GM12878 (cell line): ENCODE results near the gene ALAS1. TPM values are rescaled to one million over a fixed set of nuclear protein-coding genes. Genes with fewer than 3 reads are reported as not detected.

ENCODE experiments used
- ATAC-seq: fragments of 200-7000 bp; cut with Tn5 transposase; 3 replicates; pipeline ENCODE4 v1.9.1; 2020; ENCODE audit warnings: mild to moderate bottlenecking, moderate library complexity
- BruUV-seq: library from RNA; stranded (reverse); fragments of 400-500 nt; replicated peaks from 2 replicates; lab custom pipeline; 2021; lab: Mats Ljungman, UMichigan
- CTCF ChIA-PET: fragments of 300-600 bp; sonication (Branson Sonifier 250); formaldehyde crosslinking; extraction: SDS; loops from one replicate; lab custom pipeline; 2021; ENCODE audit warnings: inconsistent platforms; lab: Yijun Ruan, JAX
- POLR2A ChIA-PET: fragments of 350-600 bp; formaldehyde crosslinking; extraction: SDS; loops from one replicate; lab custom pipeline; 2021; ENCODE audit warnings: inconsistent platforms; lab: Charles Lee
- RAD21 ChIA-PET: fragments of 300-600 bp; sonication (Branson Sonifier 250); formaldehyde crosslinking; loops from one replicate; lab custom pipeline; 2023; ENCODE audit warnings: antibody characterized with exemption; ENCODE audit not compliant: unreplicated experiment; lab: Charles Lee
- SMC1A ChIA-PET: fragments of 300-600 bp; sonication (Branson Sonifier 250); formaldehyde crosslinking; loops from one replicate; lab custom pipeline; 2023; ENCODE audit not compliant: unreplicated experiment, uncharacterized antibody; lab: Charles Lee
- DNase-seq: peaks from one replicate; pipeline ENCODE4 v3.0.0-alpha.2; 2011; ENCODE audit warnings: low read depth, low spot score
- FAIRE-seq: peaks from 3 replicates; lab custom pipeline; 2011; peaks lifted over from hg19 to GRCh38; lab: Jason Lieb, UNC
- H2AFZ ChIP-seq: 2 replicates; pipeline ENCODE4 v1.6.0; 2011; ENCODE audit warnings: low read depth, low read length, control low read depth; ENCODE audit not compliant: control insufficient read depth
- H3K27ac ChIP-seq: 2 replicates; pipeline ENCODE4 v1.5.1; 2011; ENCODE audit warnings: control low read depth; ENCODE audit not compliant: control insufficient read depth, insufficient read depth
- H3K27me3 ChIP-seq, 2 experiments: replicated peaks in 1 of 2; 2 replicates each; pipeline versions ENCODE4 v1.6.0 to v1.6.1; 2011; ENCODE audit warnings: low read length in 1 of 2; ENCODE audit not compliant: control insufficient read depth in 2 of 2, insufficient read depth in 2 of 2
- H3K36me3 ChIP-seq, 2 experiments: 2 replicates each; pipeline ENCODE4 v1.5.1; 2011; ENCODE audit warnings: low read length in 1 of 2; ENCODE audit not compliant: control insufficient read depth in 2 of 2, insufficient read depth in 2 of 2
- H3K4me1 ChIP-seq: 2 replicates; pipeline ENCODE4 v1.6.1; 2011; ENCODE audit warnings: mild to moderate bottlenecking, low read length, moderate library complexity, mixed read lengths; ENCODE audit not compliant: control insufficient read depth, insufficient read depth
- H3K4me2 ChIP-seq: 2 replicates; pipeline ENCODE4 v1.6.0; 2011; ENCODE audit warnings: control low read depth; ENCODE audit not compliant: control insufficient read depth, insufficient read depth
- H3K4me3 ChIP-seq: fragments of 200-600 bp; sonication (generic); 2 replicates; pipeline ENCODE4 v1.5.1; 2016
- H3K79me2 ChIP-seq: 2 replicates; pipeline ENCODE4 v1.6.0; 2011; ENCODE audit warnings: low read length; ENCODE audit not compliant: control insufficient read depth, insufficient read depth
- H3K9ac ChIP-seq: 2 replicates; pipeline ENCODE4 v1.8.0; 2011; ENCODE audit warnings: low read length, control low read depth, mixed read lengths; ENCODE audit not compliant: control insufficient read depth, insufficient read depth
- H3K9me3 ChIP-seq: replicated peaks from 3 replicates; pipeline ENCODE4 v1.5.1; 2011; ENCODE audit warnings: mild to moderate bottlenecking, low read length; ENCODE audit not compliant: control insufficient read depth, insufficient read depth
- H4K20me1 ChIP-seq: 2 replicates; pipeline ENCODE4 v1.6.0; 2011; ENCODE audit not compliant: control insufficient read depth, insufficient read depth
- ATF3 ChIP-seq: IDR thresholded peaks from 2 replicates; pipeline ENCODE4 v1.6.1; 2011; ENCODE audit warnings: low read depth, mild to moderate bottlenecking, low read length, moderate library complexity, borderline replicate concordance; ENCODE audit errors: extremely low read depth
- BCL3 ChIP-seq: IDR thresholded peaks from 2 replicates; pipeline ENCODE4 v1.6.1; 2011; ENCODE audit warnings: borderline replicate concordance, low read depth, mild to moderate bottlenecking, moderate library complexity, low read length; ENCODE audit not compliant: insufficient read depth, poor library complexity, severe bottlenecking
- FOXK2 ChIP-seq: fragments of 450-650 bp; IDR thresholded peaks from 2 replicates; pipeline ENCODE4 v1.6.1; 2017; ENCODE audit warnings: mild to moderate bottlenecking, moderate library complexity
- IRF5 ChIP-seq: fragments of 450-650 bp; IDR thresholded peaks from 2 replicates; pipeline ENCODE4 v1.6.1; 2017; ENCODE audit warnings: borderline replicate concordance
- MLLT1 ChIP-seq: fragments of 450-650 bp; IDR thresholded peaks from 2 replicates; pipeline ENCODE4 v1.6.1; 2016; ENCODE audit warnings: mild to moderate bottlenecking
- MYC ChIP-seq: IDR thresholded peaks from 2 replicates; pipeline ENCODE4 v1.6.1; 2011; ENCODE audit warnings: mild to moderate bottlenecking, low read length, moderate library complexity, inconsistent platforms; ENCODE audit not compliant: insufficient read depth, insufficient replicate concordance, insufficient read length, severe bottlenecking
- NBN ChIP-seq: fragments of 450-650 bp; IDR thresholded peaks from 2 replicates; pipeline ENCODE4 v1.6.1; 2016
- PRDM15 ChIP-seq: fragments of 450-650 bp; formaldehyde crosslinking; IDR thresholded peaks from 2 replicates; pipeline ENCODE4 v1.4.0; 2020; ENCODE audit warnings: mild to moderate bottlenecking, moderate library complexity
- RBBP5 ChIP-seq: fragments of 200-600 bp; sonication (generic); conservative IDR thresholded peaks from 2 replicates; pipeline ENCODE4 v1.6.1; 2016
- SIN3A ChIP-seq: IDR thresholded peaks from 2 replicates; pipeline ENCODE4 v1.6.1; 2012; ENCODE audit warnings: low read depth, low read length, improper control_type of control experiment
- SKIL ChIP-seq: fragments of 450-650 bp; IDR thresholded peaks from 2 replicates; pipeline ENCODE4 v1.6.1; 2017; ENCODE audit warnings: mild to moderate bottlenecking, low read depth, inconsistent platforms; ENCODE audit not compliant: poor library complexity, severe bottlenecking
- STAT3 ChIP-seq: IDR thresholded peaks from 2 replicates; pipeline ENCODE4 v1.6.1; 2011; ENCODE audit warnings: low read depth, low read length, improper control_type of control experiment
- SUZ12 ChIP-seq: fragments of 200-600 bp; sonication (generic); IDR thresholded peaks from one replicate; pipeline ENCODE4 v1.6.1; 2018; ENCODE audit warnings: antibody characterized with exemption, mild to moderate bottlenecking; ENCODE audit not compliant: unreplicated experiment
- WGBS: methylation state at CpG from one replicate; pipeline ENCODE4 v1.1.6; 2016; ENCODE audit warnings: low lambda C conversion rate; ENCODE audit not compliant: insufficient replicate concordance, insufficient coverage; ENCODE audit errors: missing lambda C conversion rate; 5-methylcytosine and 5-hydroxymethylcytosine counted together
- in situ Hi-C: fragments of 300-500 bp; cut with MboI; formaldehyde crosslinking; loops from 9 replicates; pipeline ENCODE4 v1.14.3; 2018; ENCODE audit warnings: mixed read lengths
- intact Hi-C: fragments of 100-400 bp; cut with micrococcal nuclease; formaldehyde crosslinking; loops from one replicate; pipeline ENCODE4 v1.14.2; 2022; ENCODE audit not compliant: unreplicated experiment
- polyA plus RNA-seq, 11 experiments: library from polyadenylated mRNA; depleted of rRNA in 4 of 11; unstranded in 6 of 11; stranded (reverse) in 5 of 11; fragments of >200 nt; fragmentation: Nextera tagmentation in 4 of 11; fragmentation: Illumina TruSeq in 1 of 11; extraction: Ambion mirVana in 4 of 11; extraction: Trizol in 1 of 11; gene quantifications; 1 replicate in 1 of 11; 2 replicates in 10 of 11; pipeline versions ENCODE4 v1.2.1 to v1.2.3, GENCODE V29; 2011 to 2016; ENCODE audit warnings: inconsistent platforms in 2 of 11, missing spikeins in 2 of 11, low read depth in 1 of 11
- total RNA-seq, 4 experiments: library from RNA; depleted of rRNA in 3 of 4; stranded (reverse); fragments of >200 nt in 3 of 4; fragmentation: Illumina TruSeq in 1 of 4; extraction: Trizol in 1 of 4; gene quantifications; 2 replicates each; pipeline versions ENCODE4 v1.2.1 to v1.2.3, GENCODE V29; 2013 to 2021

The ALAS1 gene
- total and polyA plus RNA-seq, 10 of the 15 experiments (the other 5 are each of a cell fraction or from before 2014, with no cell fraction given), result 69.9 to 115 (median 94.1) TPM

GRCh38 chr3:52172262-52172757 lies 25.6 kb upstream of the ALAS1 start:
- RAD21 ChIA-PET, result no interaction called here
- DNase-seq (no peak), ATAC-seq (no peak), FAIRE-seq (no peak)
- CTCF ChIA-PET, result interaction anchor here (0.8 kb wide), 1 partner anchor 33 kb away, joined by 3 read pairs; no protein-coding TSS in a partner anchor
- Histone ChIP-seq H3K4me3 (no peak overlapping the region), H3K27me3 (no peaks in the 10 kb centered on the region), H4K20me1 (no peaks in the 10 kb centered on the region), H3K79me2 (no peaks in the 10 kb centered on the region), H3K36me3 (no peaks in the 10 kb centered on the region), H2AFZ (no peak overlapping the region), H3K9ac (no peak overlapping the region), H3K4me1 (no peaks in the 10 kb centered on the region), H3K4me2 (no peak overlapping the region), H3K27ac (no peak overlapping the region), H3K9me3 (no peaks in the 10 kb centered on the region)
- intact Hi-C loops (no loop called here), in situ Hi-C loops (no loop called here)
- POLR2A ChIA-PET, result no interaction called here
- SMC1A ChIA-PET, result no interaction called here
- 55% methylated on average over 5 of the region's 5 CpGs for WGBS
- no TSS peak for BruUV-seq
- TF ChIP-seq ATF3, result no peak
- TF ChIP-seq SUZ12, result no peak
- TF ChIP-seq NBN, result no peak
- TF ChIP-seq MLLT1, result no peak
- no peak for TF ChIP-seq IRF5
- TF ChIP-seq STAT3, result no peak
- TF ChIP-seq SIN3A, result no peak
- no peak for TF ChIP-seq RBBP5
- no peak for TF ChIP-seq FOXK2
- no peak for TF ChIP-seq MYC
- no peak for TF ChIP-seq SKIL
- no peak for TF ChIP-seq PRDM15 (CRISPR knock-in tag)
- no peak for TF ChIP-seq BCL3
